HCT116 (cell line): ENCODE data around the gene NLRP8.

Source experiments
- CTCF ChIP-seq, 3 experiments: fragments of 200-600 bp in 1 of 3; sonication (generic) in 1 of 3; IDR thresholded peaks in 2 of 3; conservative IDR thresholded peaks in 1 of 3; 2 replicates each; pipeline ENCODE4 v1.5.1; 2012 to 2017; ENCODE audit warnings: low read depth in 2 of 3, low read length in 2 of 3, antibody characterized with exemption in 1 of 3, borderline replicate concordance in 1 of 3, control low read depth in 1 of 3, mild to moderate bottlenecking in 1 of 3, mixed read lengths in 1 of 3, mixed run types in 1 of 3, moderate library complexity in 1 of 3; ENCODE audit not compliant: insufficient read depth in 1 of 3
- EZH2 ChIP-seq: fragments of 200-600 bp; sonication (generic); IDR thresholded peaks from 2 replicates; pipeline ENCODE4 v1.6.1; 2017; ENCODE audit warnings: antibody characterized with exemption, mixed run types
- POLR2A ChIP-seq: IDR thresholded peaks from 2 replicates; pipeline ENCODE4 v1.7.0; 2011; ENCODE audit warnings: borderline replicate concordance; ENCODE audit not compliant: insufficient read depth, insufficient read length; ENCODE audit errors: extremely low read depth
- ZNF274 ChIP-seq: fragments of 200-500 bp; sonication (Bioruptor generic); IDR thresholded peaks from 2 replicates; pipeline ENCODE4 v1.6.1; 2014; ENCODE audit warnings: mild to moderate bottlenecking, low read depth, low read length, inconsistent platforms
- TF ChIP-seq, protein P1 (sequence below): IDR thresholded peaks from 2 replicates; pipeline ENCODE4 v1.6.1; 2012; ENCODE audit warnings: low read depth
- TF ChIP-seq, protein P2 (sequence below): IDR thresholded peaks from 2 replicates; pipeline ENCODE4 v1.6.1; 2012

DNA sequence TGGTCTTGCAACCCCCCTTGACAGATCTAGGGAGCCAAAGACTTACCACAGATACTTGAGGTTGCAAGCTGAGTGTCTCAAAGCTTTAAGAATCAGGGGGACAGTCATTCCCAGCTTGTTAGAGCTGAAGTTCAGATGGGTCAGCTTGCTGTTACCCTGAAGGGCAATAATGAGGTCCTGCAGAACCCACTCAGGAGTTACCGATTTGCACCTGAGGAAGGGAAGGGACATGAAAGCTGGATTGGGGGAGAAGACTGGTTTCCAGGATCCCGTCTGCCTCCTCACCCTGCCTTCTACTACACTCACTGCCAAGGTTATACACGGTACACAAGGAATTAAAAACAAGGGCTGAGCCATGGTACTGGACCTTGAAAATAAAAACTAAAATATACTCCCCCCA lies 39.9 kb upstream of the NLRP8 start:
- TF ChIP-seq EZH2 (no peak), CTCF (IDR thresholded peaks at IDR 0.05 in 2 of 3, conservative IDR thresholded peaks at IDR 0.05 in 1 of 3; ENCODE audit: borderline replicate concordance in 1 of 3, insufficient read depth in 1 of 3, low read depth in 2 of 3, low read length in 2 of 3) (no peak), POLR2A (no peak), ZNF274 (no peak)
- TF ChIP-seq, protein P1, sequence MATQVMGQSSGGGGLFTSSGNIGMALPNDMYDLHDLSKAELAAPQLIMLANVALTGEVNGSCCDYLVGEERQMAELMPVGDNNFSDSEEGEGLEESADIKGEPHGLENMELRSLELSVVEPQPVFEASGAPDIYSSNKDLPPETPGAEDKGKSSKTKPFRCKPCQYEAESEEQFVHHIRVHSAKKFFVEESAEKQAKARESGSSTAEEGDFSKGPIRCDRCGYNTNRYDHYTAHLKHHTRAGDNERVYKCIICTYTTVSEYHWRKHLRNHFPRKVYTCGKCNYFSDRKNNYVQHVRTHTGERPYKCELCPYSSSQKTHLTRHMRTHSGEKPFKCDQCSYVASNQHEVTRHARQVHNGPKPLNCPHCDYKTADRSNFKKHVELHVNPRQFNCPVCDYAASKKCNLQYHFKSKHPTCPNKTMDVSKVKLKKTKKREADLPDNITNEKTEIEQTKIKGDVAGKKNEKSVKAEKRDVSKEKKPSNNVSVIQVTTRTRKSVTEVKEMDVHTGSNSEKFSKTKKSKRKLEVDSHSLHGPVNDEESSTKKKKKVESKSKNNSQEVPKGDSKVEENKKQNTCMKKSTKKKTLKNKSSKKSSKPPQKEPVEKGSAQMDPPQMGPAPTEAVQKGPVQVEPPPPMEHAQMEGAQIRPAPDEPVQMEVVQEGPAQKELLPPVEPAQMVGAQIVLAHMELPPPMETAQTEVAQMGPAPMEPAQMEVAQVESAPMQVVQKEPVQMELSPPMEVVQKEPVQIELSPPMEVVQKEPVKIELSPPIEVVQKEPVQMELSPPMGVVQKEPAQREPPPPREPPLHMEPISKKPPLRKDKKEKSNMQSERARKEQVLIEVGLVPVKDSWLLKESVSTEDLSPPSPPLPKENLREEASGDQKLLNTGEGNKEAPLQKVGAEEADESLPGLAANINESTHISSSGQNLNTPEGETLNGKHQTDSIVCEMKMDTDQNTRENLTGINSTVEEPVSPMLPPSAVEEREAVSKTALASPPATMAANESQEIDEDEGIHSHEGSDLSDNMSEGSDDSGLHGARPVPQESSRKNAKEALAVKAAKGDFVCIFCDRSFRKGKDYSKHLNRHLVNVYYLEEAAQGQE, result no peak
- TF ChIP-seq, protein P2, sequence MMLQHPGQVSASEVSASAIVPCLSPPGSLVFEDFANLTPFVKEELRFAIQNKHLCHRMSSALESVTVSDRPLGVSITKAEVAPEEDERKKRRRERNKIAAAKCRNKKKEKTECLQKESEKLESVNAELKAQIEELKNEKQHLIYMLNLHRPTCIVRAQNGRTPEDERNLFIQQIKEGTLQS, result no peak
